HEK293 (cell line): ENCODE measurements around the gene LARP1.

Experiments used
- FEZF1 ChIP-seq: fragments of 450-650 bp; formaldehyde crosslinking; IDR thresholded peaks from 2 replicates; pipeline ENCODE4 v1.5.1; 2016; ENCODE audit warnings: missing biosample characterization, missing genetic modification characterization
- SALL2 ChIP-seq: fragments of 450-650 bp; formaldehyde crosslinking; IDR thresholded peaks from 2 replicates; pipeline ENCODE4 v1.5.0; 2017; ENCODE audit warnings: missing biosample characterization, mild to moderate bottlenecking, missing genetic modification characterization, borderline replicate concordance
- SETDB1 ChIP-seq: IDR thresholded peaks from one replicate; pipeline ENCODE4 v1.6.1; 2017; ENCODE audit warnings: mild to moderate bottlenecking, low read length, moderate library complexity, mixed read lengths; ENCODE audit not compliant: insufficient read length
- TSHZ1 ChIP-seq: fragments of 450-650 bp; formaldehyde crosslinking; IDR thresholded peaks from 2 replicates; pipeline ENCODE4 v1.5.1; 2016; ENCODE audit warnings: missing biosample characterization, missing genetic modification characterization, borderline replicate concordance
- YY2 ChIP-seq: fragments of 450-650 bp; formaldehyde crosslinking; IDR thresholded peaks from 2 replicates; pipeline ENCODE4 v1.5.1; 2016; ENCODE audit warnings: missing biosample characterization, missing genetic modification characterization
- ZBTB48 ChIP-seq: fragments of 450-650 bp; formaldehyde crosslinking; IDR thresholded peaks from 2 replicates; pipeline ENCODE4 v1.5.1; 2016; ENCODE audit warnings: missing biosample characterization, missing genetic modification characterization
- ZFP41 ChIP-seq: fragments of 450-650 bp; formaldehyde crosslinking; IDR thresholded peaks from 2 replicates; pipeline ENCODE4 v1.5.1; 2016; ENCODE audit warnings: missing biosample characterization, missing genetic modification characterization, borderline replicate concordance
- ZNF132 ChIP-seq: fragments of 450-650 bp; formaldehyde crosslinking; IDR thresholded peaks from 2 replicates; pipeline ENCODE4 v1.5.1; 2017; ENCODE audit warnings: missing biosample characterization, missing genetic modification characterization, borderline replicate concordance
- ZNF157 ChIP-seq: fragments of 450-650 bp; formaldehyde crosslinking; IDR thresholded peaks from 2 replicates; pipeline ENCODE4 v1.5.1; 2016; ENCODE audit warnings: missing biosample characterization, missing genetic modification characterization
- ZNF16 ChIP-seq: fragments of 450-650 bp; formaldehyde crosslinking; IDR thresholded peaks from 2 replicates; pipeline ENCODE4 v1.5.1; 2016; ENCODE audit warnings: low read depth, missing biosample characterization, missing genetic modification characterization
- ZNF169 ChIP-seq: fragments of 450-650 bp; formaldehyde crosslinking; IDR thresholded peaks from 2 replicates; pipeline ENCODE4 v1.5.1; 2016; ENCODE audit warnings: missing biosample characterization, missing genetic modification characterization
- ZNF211 ChIP-seq: fragments of 450-650 bp; formaldehyde crosslinking; IDR thresholded peaks from 2 replicates; pipeline ENCODE4 v1.5.1; 2016; ENCODE audit warnings: low read depth, missing biosample characterization, missing genetic modification characterization
- ZNF214 ChIP-seq: fragments of 450-650 bp; formaldehyde crosslinking; IDR thresholded peaks from 2 replicates; pipeline ENCODE4 v1.5.1; 2017; ENCODE audit warnings: missing biosample characterization, mild to moderate bottlenecking, missing genetic modification characterization, borderline replicate concordance
- ZNF221 ChIP-seq: fragments of 450-650 bp; formaldehyde crosslinking; IDR thresholded peaks from 2 replicates; pipeline ENCODE4 v1.5.1; 2017; ENCODE audit warnings: missing biosample characterization, missing genetic modification characterization, borderline replicate concordance
- ZNF26 ChIP-seq: fragments of 450-650 bp; formaldehyde crosslinking; IDR thresholded peaks from 2 replicates; pipeline ENCODE4 v1.5.1; 2016; ENCODE audit warnings: missing biosample characterization, missing genetic modification characterization
- ZNF311 ChIP-seq: fragments of 450-650 bp; formaldehyde crosslinking; IDR thresholded peaks from 2 replicates; pipeline ENCODE4 v1.5.1; 2017; ENCODE audit warnings: missing biosample characterization, missing genetic modification characterization, borderline replicate concordance
- ZNF362 ChIP-seq: fragments of 450-650 bp; formaldehyde crosslinking; IDR thresholded peaks from 2 replicates; pipeline ENCODE4 v1.5.1; 2016; ENCODE audit warnings: missing biosample characterization, missing genetic modification characterization
- ZNF449 ChIP-seq: fragments of 450-650 bp; formaldehyde crosslinking; IDR thresholded peaks from 2 replicates; pipeline ENCODE4 v1.5.1; 2017; ENCODE audit warnings: missing biosample characterization, mild to moderate bottlenecking, missing genetic modification characterization, moderate library complexity
- ZNF501 ChIP-seq: fragments of 450-650 bp; formaldehyde crosslinking; IDR thresholded peaks from 2 replicates; pipeline ENCODE4 v1.5.1; 2016; ENCODE audit warnings: missing biosample characterization, missing genetic modification characterization
- ZNF529 ChIP-seq: fragments of 450-650 bp; formaldehyde crosslinking; IDR thresholded peaks from 2 replicates; pipeline ENCODE4 v1.5.1; 2017; ENCODE audit warnings: missing genetic modification characterization, missing biosample characterization; ENCODE audit not compliant: insufficient replicate concordance
- ZNF560 ChIP-seq: fragments of 450-650 bp; formaldehyde crosslinking; IDR thresholded peaks from 2 replicates; pipeline ENCODE4 v1.5.1; 2017; ENCODE audit warnings: missing biosample characterization, missing genetic modification characterization, borderline replicate concordance
- ZNF701 ChIP-seq: fragments of 450-650 bp; formaldehyde crosslinking; IDR thresholded peaks from 2 replicates; pipeline ENCODE4 v1.5.1; 2016; ENCODE audit warnings: missing biosample characterization, missing genetic modification characterization
- TF ChIP-seq, protein P1 (sequence below): fragments of 450-650 bp; formaldehyde crosslinking; IDR thresholded peaks from 2 replicates; pipeline ENCODE4 v1.5.1; 2016; ENCODE audit warnings: missing biosample characterization, missing genetic modification characterization
- TF ChIP-seq, protein P2 (sequence below): fragments of 450-650 bp; formaldehyde crosslinking; IDR thresholded peaks from 2 replicates; pipeline ENCODE4 v1.5.1; 2016; ENCODE audit warnings: missing biosample characterization, missing genetic modification characterization
- TF ChIP-seq, protein P3 (sequence below): fragments of 450-650 bp; IDR thresholded peaks from 2 replicates; pipeline ENCODE4 v1.5.1; 2018; ENCODE audit warnings: missing biosample characterization, missing genetic modification characterization

LARP1 gene

GRCh38 chr5:154754460-154755360 lies 467 bp upstream of the LARP1 start (continued):
- TF ChIP-seq ZBTB48 (tag by site-specific recombination) = peak; percentile 53; the same call in 1 of the 2 replicates
- no peak for TF ChIP-seq ZNF560 (tag by site-specific recombination)
- TF ChIP-seq SETDB1 = no peak
- TF ChIP-seq ZNF214 (tag by site-specific recombination) = no peak
- no peak for TF ChIP-seq ZNF26 (tag by site-specific recombination)
- no peak for TF ChIP-seq ZNF701
- peak; percentile 80 for TF ChIP-seq ZNF362 (tag by site-specific recombination)
- no peak for TF ChIP-seq ZFP41
- TF ChIP-seq FEZF1 (tag by site-specific recombination) = peak; percentile 21; the same call in 1 of the 2 replicates
- no peak for TF ChIP-seq ZNF529 (tag by site-specific recombination)
- TF ChIP-seq ZNF311 (tag by site-specific recombination) = no peak
- TF ChIP-seq ZNF132 = no peak
- TF ChIP-seq, protein P1, sequence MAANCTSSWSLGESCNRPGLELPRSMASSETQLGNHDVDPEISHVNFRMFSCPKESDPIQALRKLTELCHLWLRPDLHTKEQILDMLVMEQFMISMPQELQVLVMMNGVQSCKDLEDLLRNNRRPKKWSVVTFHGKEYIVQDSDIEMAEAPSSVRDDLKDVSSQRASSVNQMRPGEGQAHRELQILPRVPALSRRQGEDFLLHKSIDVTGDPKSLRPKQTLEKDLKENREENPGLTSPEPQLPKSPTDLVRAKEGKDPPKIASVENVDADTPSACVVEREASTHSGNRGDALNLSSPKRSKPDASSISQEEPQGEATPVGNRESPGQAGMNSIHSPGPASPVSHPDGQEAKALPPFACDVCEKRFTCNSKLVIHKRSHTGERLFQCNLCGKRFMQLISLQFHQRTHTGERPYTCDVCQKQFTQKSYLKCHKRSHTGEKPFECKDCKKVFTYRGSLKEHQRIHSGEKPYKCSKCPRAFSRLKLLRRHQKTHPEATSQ (tag by site-specific recombination) = peak; percentile 79; the same call in 1 of the 2 replicates
- TF ChIP-seq ZNF501 = peak; percentile 98
- TF ChIP-seq ZNF211 (tag by site-specific recombination) = no peak
- TF ChIP-seq SALL2 (tag by site-specific recombination) = no peak
- 0 out of 2 replicates have a peak, but pooled peaks have one; percentile 31 for TF ChIP-seq ZNF449
- no peak for TF ChIP-seq ZNF169 (tag by site-specific recombination)
- TF ChIP-seq ZNF16 (tag by site-specific recombination) = no peak
- TF ChIP-seq, protein P2, sequence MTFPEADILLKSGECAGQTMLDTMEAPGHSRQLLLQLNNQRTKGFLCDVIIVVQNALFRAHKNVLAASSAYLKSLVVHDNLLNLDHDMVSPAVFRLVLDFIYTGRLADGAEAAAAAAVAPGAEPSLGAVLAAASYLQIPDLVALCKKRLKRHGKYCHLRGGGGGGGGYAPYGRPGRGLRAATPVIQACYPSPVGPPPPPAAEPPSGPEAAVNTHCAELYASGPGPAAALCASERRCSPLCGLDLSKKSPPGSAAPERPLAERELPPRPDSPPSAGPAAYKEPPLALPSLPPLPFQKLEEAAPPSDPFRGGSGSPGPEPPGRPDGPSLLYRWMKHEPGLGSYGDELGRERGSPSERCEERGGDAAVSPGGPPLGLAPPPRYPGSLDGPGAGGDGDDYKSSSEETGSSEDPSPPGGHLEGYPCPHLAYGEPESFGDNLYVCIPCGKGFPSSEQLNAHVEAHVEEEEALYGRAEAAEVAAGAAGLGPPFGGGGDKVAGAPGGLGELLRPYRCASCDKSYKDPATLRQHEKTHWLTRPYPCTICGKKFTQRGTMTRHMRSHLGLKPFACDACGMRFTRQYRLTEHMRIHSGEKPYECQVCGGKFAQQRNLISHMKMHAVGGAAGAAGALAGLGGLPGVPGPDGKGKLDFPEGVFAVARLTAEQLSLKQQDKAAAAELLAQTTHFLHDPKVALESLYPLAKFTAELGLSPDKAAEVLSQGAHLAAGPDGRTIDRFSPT (tag by site-specific recombination) = no peak
- no peak for TF ChIP-seq ZNF221 (tag by site-specific recombination)
- TF ChIP-seq TSHZ1 (tag by site-specific recombination) = no peak; the same call in 1 of the 2 replicates
- TF ChIP-seq, protein P3, sequence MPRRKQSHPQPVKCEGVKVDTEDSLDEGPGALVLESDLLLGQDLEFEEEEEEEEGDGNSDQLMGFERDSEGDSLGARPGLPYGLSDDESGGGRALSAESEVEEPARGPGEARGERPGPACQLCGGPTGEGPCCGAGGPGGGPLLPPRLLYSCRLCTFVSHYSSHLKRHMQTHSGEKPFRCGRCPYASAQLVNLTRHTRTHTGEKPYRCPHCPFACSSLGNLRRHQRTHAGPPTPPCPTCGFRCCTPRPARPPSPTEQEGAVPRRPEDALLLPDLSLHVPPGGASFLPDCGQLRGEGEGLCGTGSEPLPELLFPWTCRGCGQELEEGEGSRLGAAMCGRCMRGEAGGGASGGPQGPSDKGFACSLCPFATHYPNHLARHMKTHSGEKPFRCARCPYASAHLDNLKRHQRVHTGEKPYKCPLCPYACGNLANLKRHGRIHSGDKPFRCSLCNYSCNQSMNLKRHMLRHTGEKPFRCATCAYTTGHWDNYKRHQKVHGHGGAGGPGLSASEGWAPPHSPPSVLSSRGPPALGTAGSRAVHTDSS (tag by site-specific recombination) = no peak
- no peak for TF ChIP-seq YY2
- no peak for TF ChIP-seq ZNF157 (tag by site-specific recombination)
